ENCODE measurements around the gene IPMK. TPM values are rescaled to one million over a fixed set of nuclear protein-coding genes. Genes with fewer than 3 reads are reported as not detected.

The IPMK gene
- total RNA-seq, 1 experiment from 2014 or later: 7.2 TPM

DNA sequence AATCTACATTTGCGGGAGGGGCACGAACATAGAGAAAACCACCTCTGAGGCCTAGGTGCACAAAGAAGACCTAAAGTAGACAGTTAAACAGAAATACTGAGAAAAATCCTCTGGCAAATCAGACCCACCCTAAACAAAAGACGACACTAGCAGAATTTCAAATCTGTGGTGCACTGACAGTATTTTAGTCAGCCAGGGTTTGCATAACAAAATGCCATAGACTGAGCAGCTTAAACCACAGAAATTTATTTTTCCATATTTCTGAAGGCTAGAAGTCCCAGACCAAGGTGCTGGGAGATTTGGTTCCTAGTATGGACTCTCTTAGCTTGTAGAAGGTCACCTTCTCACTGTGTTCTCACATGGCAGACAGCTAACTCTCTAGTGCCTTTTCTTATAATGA lies 26.3 kb downstream of the IPMK start:
- Histone ChIP-seq H3K23ac (ENCODE audit: insufficient read length, low read depth, low read length) (no peak overlapping the region), H2AFZ (ENCODE audit: low read length) (no peak overlapping the region), H2BK12ac (ENCODE audit: insufficient read length, low read depth, low read length) (no peak overlapping the region), H2BK5ac (ENCODE audit: insufficient read length, low read length) (no peak overlapping the region), H3K23me2 (ENCODE audit: insufficient read length, low read depth, low read length, poor library complexity, severe bottlenecking) (no peaks in the 10 kb centered on the region), H3K4ac (ENCODE audit: low read depth, low read length) (no peak overlapping the region), H3K79me1 (ENCODE audit: insufficient read depth, low read depth, low read length, poor library complexity, severe bottlenecking) (no peaks in the 10 kb centered on the region), H3K27ac (ENCODE audit: insufficient read length, low read depth, low read length) (no peak overlapping the region), H4K8ac (replicated peaks; ENCODE audit: insufficient read length, low read depth, low read length) (no peak overlapping the region), H2AK5ac (ENCODE audit: insufficient read length, low read length) (no peak overlapping the region), H3K14ac (ENCODE audit: insufficient read depth, low read length) (no peak overlapping the region), H4K5ac (ENCODE audit: insufficient read length, low read depth, low read length) (no peak overlapping the region), H4K91ac (ENCODE audit: insufficient read length, low read depth, low read length) (no peak overlapping the region), H4K20me1 (ENCODE audit: control insufficient read depth, insufficient read depth, insufficient read length) (no peaks in the 10 kb centered on the region), H3K18ac (ENCODE audit: insufficient read length, low read depth, low read length) (no peak overlapping the region), H2BK120ac (ENCODE audit: low read depth, low read length, poor library complexity, severe bottlenecking) (no peak overlapping the region), H2BK15ac (ENCODE audit: low read depth, low read length) (no peak overlapping the region), H3K4me1 (ENCODE audit: insufficient read depth, low read length) (peaks cover 2% of the 10 kb centered on the region; the same call in 1 of the 2 replicates), H2BK20ac (ENCODE audit: low read depth, low read length, poor library complexity, severe bottlenecking) (no peak overlapping the region), H3K56ac (ENCODE audit: insufficient read length, low read depth, low read length) (no peak overlapping the region), H3K9me3 (ENCODE audit: control insufficient read depth, low read depth, low read length) (no peaks in the 10 kb centered on the region), H3K27me3 (ENCODE audit: insufficient read depth, low read length) (no peaks in the 10 kb centered on the region), H3K79me2 (ENCODE audit: insufficient read depth, low read length) (no peaks in the 10 kb centered on the region), H3K9ac (ENCODE audit: extremely low read depth, insufficient read length, low read length) (no peak overlapping the region), H3T11ph (ENCODE audit: low read length) (no peak overlapping the region), H3K4me2 (ENCODE audit: insufficient read depth, insufficient read length, low read length) (no peak overlapping the region)
- Mint-ChIP-seq H3K9me3 (peaks cover 20 to 28% of the 10 kb centered on the region in 2 experiments), H3K27me3 (ENCODE audit: low read depth) (no peaks in the 10 kb centered on the region), H3K4me1 (peaks cover 19 to 23% of the 10 kb centered on the region in 2 experiments), H3K36me3 (ENCODE audit: insufficient read depth in 1 of 3, low read depth in 3 of 3) (peaks cover 17 to 33% (median 26%) of the 10 kb centered on the region in 3 experiments), H3K27ac (no peak overlapping the region), H3K4me3 (no peak overlapping the region)
- no CpG with 5 or more reads among the region's 3 CpGs for WGBS (ENCODE audit: extremely low coverage, insufficient read length, low lambda C conversion rate)
- DNase-seq: no peak
- TF ChIP-seq, protein P1, sequence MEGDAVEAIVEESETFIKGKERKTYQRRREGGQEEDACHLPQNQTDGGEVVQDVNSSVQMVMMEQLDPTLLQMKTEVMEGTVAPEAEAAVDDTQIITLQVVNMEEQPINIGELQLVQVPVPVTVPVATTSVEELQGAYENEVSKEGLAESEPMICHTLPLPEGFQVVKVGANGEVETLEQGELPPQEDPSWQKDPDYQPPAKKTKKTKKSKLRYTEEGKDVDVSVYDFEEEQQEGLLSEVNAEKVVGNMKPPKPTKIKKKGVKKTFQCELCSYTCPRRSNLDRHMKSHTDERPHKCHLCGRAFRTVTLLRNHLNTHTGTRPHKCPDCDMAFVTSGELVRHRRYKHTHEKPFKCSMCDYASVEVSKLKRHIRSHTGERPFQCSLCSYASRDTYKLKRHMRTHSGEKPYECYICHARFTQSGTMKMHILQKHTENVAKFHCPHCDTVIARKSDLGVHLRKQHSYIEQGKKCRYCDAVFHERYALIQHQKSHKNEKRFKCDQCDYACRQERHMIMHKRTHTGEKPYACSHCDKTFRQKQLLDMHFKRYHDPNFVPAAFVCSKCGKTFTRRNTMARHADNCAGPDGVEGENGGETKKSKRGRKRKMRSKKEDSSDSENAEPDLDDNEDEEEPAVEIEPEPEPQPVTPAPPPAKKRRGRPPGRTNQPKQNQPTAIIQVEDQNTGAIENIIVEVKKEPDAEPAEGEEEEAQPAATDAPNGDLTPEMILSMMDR (conservative IDR thresholded peaks at IDR 0.05): no peak
